H9 (cell line): ENCODE measurements around the gene CDNF. TPM values are rescaled to one million over a fixed set of nuclear protein-coding genes. Genes with fewer than 3 reads are reported as not detected.
"Not testable (repeated sequence)": the region's sequence is repeated elsewhere in the genome, so short reads cannot be mapped to it uniquely, and the experiment has no call there.

ENCODE experiments used
- DNase-seq: peaks from one replicate; pipeline ENCODE4 v3.0.0-alpha.2; 2017
- H2AFZ ChIP-seq: one replicate; pipeline ENCODE4 v1.6.1; 2013; ENCODE audit warnings: mild to moderate bottlenecking, low read length, control low read depth, moderate library complexity
- H2AK5ac ChIP-seq: 2 replicates; pipeline ENCODE4 v1.6.1; 2013; ENCODE audit warnings: low read length, control low read depth, mixed read lengths; ENCODE audit not compliant: insufficient read length
- H2BK120ac ChIP-seq: one replicate; pipeline ENCODE4 v1.6.1; 2013; ENCODE audit warnings: low read depth, mild to moderate bottlenecking, low read length, control low read depth, inconsistent platforms; ENCODE audit not compliant: poor library complexity, severe bottlenecking
- H2BK12ac ChIP-seq: 2 replicates; pipeline ENCODE4 v1.6.1; 2013; ENCODE audit warnings: low read length, control low read depth, mixed read lengths, low read depth; ENCODE audit not compliant: insufficient read length
- H2BK15ac ChIP-seq: 2 replicates; pipeline ENCODE4 v1.6.1; 2013; ENCODE audit warnings: low read depth, low read length, control low read depth
- H2BK20ac ChIP-seq: one replicate; pipeline ENCODE4 v1.6.1; 2013; ENCODE audit warnings: low read depth, mild to moderate bottlenecking, low read length, control low read depth, inconsistent platforms; ENCODE audit not compliant: poor library complexity, severe bottlenecking
- H2BK5ac ChIP-seq: 2 replicates; pipeline ENCODE4 v1.6.1; 2013; ENCODE audit warnings: low read length, control low read depth, mixed read lengths; ENCODE audit not compliant: insufficient read length
- H3K14ac ChIP-seq: 2 replicates; pipeline ENCODE4 v1.6.1; 2013; ENCODE audit warnings: low read length, control low read depth; ENCODE audit not compliant: insufficient read depth
- H3K18ac ChIP-seq: 2 replicates; pipeline ENCODE4 v1.6.1; 2013; ENCODE audit warnings: low read depth, mild to moderate bottlenecking, mixed read lengths, low read length, control low read depth; ENCODE audit not compliant: insufficient read length
- H3K23ac ChIP-seq: 2 replicates; pipeline ENCODE4 v1.6.1; 2013; ENCODE audit warnings: low read length, control low read depth, mixed read lengths, low read depth; ENCODE audit not compliant: insufficient read length
- H3K23me2 ChIP-seq: 2 replicates; pipeline ENCODE4 v1.6.1; 2013; ENCODE audit warnings: low read depth, mild to moderate bottlenecking, mixed read lengths, low read length, control low read depth; ENCODE audit not compliant: insufficient read length, poor library complexity, severe bottlenecking
- H3K27ac ChIP-seq: 2 replicates; pipeline ENCODE4 v1.5.1; 2013; ENCODE audit warnings: low read length, control low read depth, mixed read lengths, low read depth; ENCODE audit not compliant: insufficient read length
- H3K27me3 ChIP-seq: 2 replicates; pipeline ENCODE4 v1.6.1; 2013; ENCODE audit warnings: low read length, control low read depth, inconsistent platforms; ENCODE audit not compliant: insufficient read depth
- H3K4ac ChIP-seq: 2 replicates; pipeline ENCODE4 v1.6.1; 2013; ENCODE audit warnings: low read depth, mild to moderate bottlenecking, control low read depth, inconsistent platforms, low read length, moderate library complexity
- H3K4me1 ChIP-seq: 2 replicates; pipeline ENCODE4 v1.6.1; 2013; ENCODE audit warnings: low read length, control low read depth, inconsistent platforms; ENCODE audit not compliant: insufficient read depth
- H3K4me2 ChIP-seq: 2 replicates; pipeline ENCODE4 v1.6.1; 2013; ENCODE audit warnings: low read length, control low read depth, mixed read lengths; ENCODE audit not compliant: insufficient read length, insufficient read depth
- H3K56ac ChIP-seq: 2 replicates; pipeline ENCODE4 v1.6.1; 2013; ENCODE audit warnings: low read depth, mild to moderate bottlenecking, mixed read lengths, low read length, control low read depth; ENCODE audit not compliant: insufficient read length
- H3K79me1 ChIP-seq: 2 replicates; pipeline ENCODE4 v1.6.1; 2013; ENCODE audit warnings: low read depth, mild to moderate bottlenecking, moderate library complexity, low read length, control low read depth, inconsistent platforms; ENCODE audit not compliant: insufficient read depth, poor library complexity, severe bottlenecking
- H3K79me2 ChIP-seq: 2 replicates; pipeline ENCODE4 v1.6.1; 2013; ENCODE audit warnings: low read length, control low read depth, inconsistent platforms; ENCODE audit not compliant: insufficient read depth
- H3K9ac ChIP-seq: 2 replicates; pipeline ENCODE4 v1.6.1; 2013; ENCODE audit warnings: low read length, control low read depth, mixed read lengths; ENCODE audit not compliant: insufficient read length; ENCODE audit errors: extremely low read depth
- H3K9me3 ChIP-seq: one replicate; pipeline ENCODE4 v1.6.1; 2013; ENCODE audit warnings: low read depth, low read length, inconsistent platforms; ENCODE audit not compliant: control insufficient read depth
- H3T11ph ChIP-seq: one replicate; pipeline ENCODE4 v1.6.1; 2013; ENCODE audit warnings: mild to moderate bottlenecking, low read length, control low read depth, inconsistent platforms
- H4K20me1 ChIP-seq: one replicate; pipeline ENCODE4 v1.6.1; 2013; ENCODE audit not compliant: control insufficient read depth, insufficient read length, insufficient read depth
- H4K5ac ChIP-seq: 2 replicates; pipeline ENCODE4 v1.6.1; 2013; ENCODE audit warnings: low read depth, mild to moderate bottlenecking, mixed read lengths, low read length, control low read depth; ENCODE audit not compliant: insufficient read length
- H4K8ac ChIP-seq: replicated peaks from 2 replicates; pipeline ENCODE4 v1.6.1; 2013; ENCODE audit warnings: low read length, control low read depth, mixed read lengths, low read depth; ENCODE audit not compliant: insufficient read length
- H4K91ac ChIP-seq: 2 replicates; pipeline ENCODE4 v1.6.1; 2013; ENCODE audit warnings: low read depth, mild to moderate bottlenecking, moderate library complexity, mixed read lengths, low read length, control low read depth; ENCODE audit not compliant: insufficient read length
- H3K27ac Mint-ChIP-seq, 3 experiments: 2 replicates in 2 of 3; 3 replicates in 1 of 3; pipeline ENCODE4 v1.8.0; 2020 to 2021; ENCODE audit warnings: mixed read lengths in 3 of 3, mild to moderate bottlenecking in 1 of 3, moderate library complexity in 1 of 3
- H3K27me3 Mint-ChIP-seq: 2 replicates; pipeline ENCODE4 v1.8.0; 2021; ENCODE audit warnings: low read depth, mild to moderate bottlenecking, moderate library complexity, mixed read lengths
- H3K36me3 Mint-ChIP-seq, 3 experiments: 2 replicates in 2 of 3; 3 replicates in 1 of 3; pipeline ENCODE4 v1.8.0; 2020 to 2021; ENCODE audit warnings: low read depth in 3 of 3, mixed read lengths in 3 of 3; ENCODE audit not compliant: insufficient read depth in 1 of 3
- H3K4me1 Mint-ChIP-seq, 2 experiments: 2 replicates each; pipeline ENCODE4 v1.8.0; 2020; ENCODE audit warnings: mixed read lengths in 2 of 2
- H3K4me3 Mint-ChIP-seq, 2 experiments: 2 replicates in 1 of 2; 3 replicates in 1 of 2; pipeline ENCODE4 v1.8.0; 2020 to 2021; ENCODE audit warnings: mild to moderate bottlenecking in 2 of 2, mixed read lengths in 2 of 2, moderate library complexity in 1 of 2
- H3K9me3 Mint-ChIP-seq, 2 experiments: 2 replicates in 1 of 2; 3 replicates in 1 of 2; pipeline ENCODE4 v1.8.0; 2020; ENCODE audit warnings: mild to moderate bottlenecking in 2 of 2, mixed read lengths in 2 of 2, moderate library complexity in 1 of 2
- WGBS: extraction: QIAGEN DNeasy Blood & Tissue Kit; methylation state at CpG from one replicate; pipeline ENCODE4 v1.1.7; 2013; ENCODE audit warnings: missing lambda C conversion rate, low lambda C conversion rate, mixed read lengths; ENCODE audit not compliant: insufficient read length; ENCODE audit errors: extremely low coverage; 5-methylcytosine and 5-hydroxymethylcytosine counted together
- total RNA-seq: library from RNA; stranded (reverse); gene quantifications from 2 replicates; pipeline ENCODE4 v1.2.1, GENCODE V29; 2021

Gene CDNF
- total RNA-seq, 1 experiment from 2014 or later = 1.3 TPM

GRCh38 chr10:14864466-14864865, 26.6 kb upstream of the CDNF start:
- H3K23ac ChIP-seq, H3K9me3 ChIP-seq, H3K9ac ChIP-seq, H4K20me1 ChIP-seq, H3K18ac ChIP-seq, H3K27ac ChIP-seq, H3K27me3 ChIP-seq, H2AK5ac ChIP-seq, H3K4ac ChIP-seq, H3K14ac ChIP-seq, H3K4me1 Mint-ChIP-seq, H3K4me2 ChIP-seq, H3K9me3 Mint-ChIP-seq, H3T11ph ChIP-seq, H3K79me1 ChIP-seq, H2BK15ac ChIP-seq, H3K23me2 ChIP-seq, H4K8ac ChIP-seq, H4K91ac ChIP-seq, H3K27ac Mint-ChIP-seq, H2BK20ac ChIP-seq, H4K5ac ChIP-seq, H3K79me2 ChIP-seq, H3K4me1 ChIP-seq, H2AFZ ChIP-seq, H2BK12ac ChIP-seq, H2BK5ac ChIP-seq, DNase-seq, H3K4me3 Mint-ChIP-seq, H2BK120ac ChIP-seq, H3K27me3 Mint-ChIP-seq, H3K56ac ChIP-seq: not testable (repeated sequence)
- no CpG with 5 or more reads among the region's 6 CpGs for whole genome bisulfite sequencing
- peaks cover 18 to 62% (median 30%) of the 10 kb centered on the region in 3 experiments for H3K36me3 Mint-ChIP-seq
